Mesenchymal stem cell (in vitro differentiated cells and primary cell): ENCODE results near the gene MCRIP2.

ENCODE experiments used
- DNase-seq: peaks from one replicate; pipeline ENCODE4 v3.0.0-alpha.2; 2013
- H2AFZ ChIP-seq: one replicate; pipeline ENCODE4 v1.6.1; 2013; ENCODE audit warnings: low read depth, mild to moderate bottlenecking, control low read depth, inconsistent platforms, low read length, moderate library complexity
- H2AK5ac ChIP-seq: 2 replicates; pipeline ENCODE4 v1.6.1; 2013; ENCODE audit warnings: low read length, moderate library complexity, mild to moderate bottlenecking, inconsistent platforms; ENCODE audit not compliant: severe bottlenecking
- H2BK120ac ChIP-seq: one replicate; pipeline ENCODE4 v1.6.1; 2013; ENCODE audit warnings: low read depth, mild to moderate bottlenecking, inconsistent platforms, low read length, moderate library complexity
- H2BK12ac ChIP-seq, 2 experiments: one replicate each; pipeline ENCODE4 v1.6.1; 2013; ENCODE audit warnings: inconsistent platforms in 2 of 2, low read length in 2 of 2, mild to moderate bottlenecking in 2 of 2, moderate library complexity in 2 of 2, control low read depth in 1 of 2
- H2BK15ac ChIP-seq: one replicate; pipeline ENCODE4 v1.6.1; 2013; ENCODE audit warnings: mild to moderate bottlenecking, low read depth, inconsistent platforms; ENCODE audit not compliant: poor library complexity, severe bottlenecking
- H2BK5ac ChIP-seq: 2 replicates; pipeline ENCODE4 v1.6.1; 2013; ENCODE audit warnings: low read depth, mild to moderate bottlenecking, low read length, control low read depth, inconsistent platforms; ENCODE audit not compliant: poor library complexity, severe bottlenecking
- H3K14ac ChIP-seq, 2 experiments: one replicate each; pipeline ENCODE4 v1.6.1; 2013; ENCODE audit warnings: inconsistent platforms in 2 of 2, low read length in 2 of 2, control low read depth in 1 of 2, mild to moderate bottlenecking in 1 of 2, moderate library complexity in 1 of 2
- H3K18ac ChIP-seq, 2 experiments: one replicate each; pipeline ENCODE4 v1.6.1; 2013; ENCODE audit warnings: inconsistent platforms in 2 of 2, low read length in 2 of 2, control low read depth in 1 of 2, low read depth in 1 of 2, mild to moderate bottlenecking in 1 of 2
- H3K23ac ChIP-seq, 2 experiments: one replicate each; pipeline ENCODE4 v1.6.1; 2013; ENCODE audit warnings: inconsistent platforms in 2 of 2, low read length in 2 of 2, mild to moderate bottlenecking in 2 of 2, moderate library complexity in 2 of 2, control low read depth in 1 of 2
- H3K27ac ChIP-seq: 2 replicates; pipeline ENCODE4 v1.5.1; 2013; ENCODE audit warnings: mild to moderate bottlenecking, moderate library complexity, low read length, control low read depth, inconsistent platforms; ENCODE audit not compliant: poor library complexity, severe bottlenecking
- H3K27me3 ChIP-seq, 2 experiments: 2 replicates each; pipeline versions ENCODE4 v1.6.1 to v1.7.0; 2013; ENCODE audit warnings: low read length in 2 of 2, mild to moderate bottlenecking in 2 of 2, moderate library complexity in 2 of 2, control low read depth in 1 of 2, inconsistent platforms in 1 of 2; ENCODE audit not compliant: control insufficient read depth in 1 of 2, insufficient read depth in 1 of 2
- H3K36me3 ChIP-seq, 2 experiments: 2 replicates each; pipeline versions ENCODE4 v1.6.1 to v1.7.0; 2013; ENCODE audit warnings: low read length in 2 of 2, control low read depth in 1 of 2, inconsistent platforms in 1 of 2, low read depth in 1 of 2, mild to moderate bottlenecking in 1 of 2; ENCODE audit not compliant: insufficient read depth in 2 of 2, control insufficient read depth in 1 of 2
- H3K4ac ChIP-seq, 2 experiments: one replicate each; pipeline ENCODE4 v1.6.1; 2013; ENCODE audit warnings: inconsistent platforms in 2 of 2, low read length in 2 of 2, mild to moderate bottlenecking in 2 of 2, moderate library complexity in 2 of 2, control low read depth in 1 of 2, low read depth in 1 of 2
- H3K4me1 ChIP-seq: 2 replicates; pipeline ENCODE4 v1.6.1; 2013; ENCODE audit warnings: low read depth, low read length, control low read depth; ENCODE audit not compliant: control insufficient read depth, insufficient read depth
- H3K4me2 ChIP-seq: 2 replicates; pipeline ENCODE4 v1.6.1; 2013; ENCODE audit warnings: low read length, mild to moderate bottlenecking, inconsistent platforms; ENCODE audit not compliant: poor library complexity, severe bottlenecking
- H3K4me3 ChIP-seq, 2 experiments: 2 replicates each; pipeline versions ENCODE4 v1.5.1 to v1.7.0; 2013; ENCODE audit warnings: low read length in 2 of 2, mild to moderate bottlenecking in 2 of 2, control low read depth in 1 of 2, low read depth in 1 of 2; ENCODE audit not compliant: insufficient read depth in 1 of 2
- H3K79me1 ChIP-seq: replicated peaks from 2 replicates; pipeline ENCODE4 v1.6.1; 2013; ENCODE audit warnings: mild to moderate bottlenecking, control low read depth, low read length, inconsistent platforms; ENCODE audit not compliant: poor library complexity, severe bottlenecking
- H3K9ac ChIP-seq: 2 replicates; pipeline ENCODE4 v1.7.0; 2013; ENCODE audit warnings: mild to moderate bottlenecking, low read length, moderate library complexity
- H3K9me3 ChIP-seq: 2 replicates; pipeline ENCODE4 v1.7.0; 2013; ENCODE audit warnings: mild to moderate bottlenecking, low read length; ENCODE audit not compliant: control insufficient read depth
- H4K8ac ChIP-seq: one replicate; pipeline ENCODE4 v1.6.1; 2013; ENCODE audit warnings: inconsistent platforms, mild to moderate bottlenecking, low read length, moderate library complexity
- H4K91ac ChIP-seq: one replicate; pipeline ENCODE4 v1.6.1; 2013; ENCODE audit warnings: mild to moderate bottlenecking, low read length, inconsistent platforms
- WGBS: methylation state at CpG from one replicate; pipeline ENCODE4 v1.1.7; 2013; ENCODE audit warnings: mixed read lengths; 5-methylcytosine and 5-hydroxymethylcytosine counted together

MCRIP2 gene

GRCh38 chr16:667780-668518 is 26.3 kb downstream of the MCRIP2 start, which contains the start of gene RHOT2:
Gene RHOT2, plus strand, starts transcription at chr16:668132. Its CDS starts 68 bp downstream, at chr16:668200.
- H4K91ac ChIP-seq: peak within 1 kb of the TSS; percentile 95

GRCh38 chr16:668519-669171 is 27.0 kb downstream of the MCRIP2 start:
- peak overlapping the region; percentile 18 for H2AFZ ChIP-seq
- WGBS: 13% methylated on average over 50 of the region's 50 CpGs
- H3K4me1 ChIP-seq: peaks cover 22% of the 10 kb centered on the region
- peak overlapping the region in 1 of 2 experiments; percentile 89 for H3K23ac ChIP-seq
- peak overlapping the region in 1 of 2 experiments; percentile 31 for H2BK12ac ChIP-seq
- H3K79me1 ChIP-seq: peaks cover 23% of the 10 kb centered on the region
- peak overlapping the region; percentile 27 for H4K8ac ChIP-seq
- peaks cover 43 to 59% of the 10 kb centered on the region in 2 experiments for H3K36me3 ChIP-seq
- H3K4ac ChIP-seq: peak overlapping the region; percentile 80 to 97
- H3K18ac ChIP-seq: peak overlapping the region; percentile 84 to 94
- peak overlapping the region; percentile 91 for H3K9ac ChIP-seq
- H2BK120ac ChIP-seq: peak overlapping the region; percentile 62
- H3K4me2 ChIP-seq: peak overlapping the region; percentile 84
- H4K91ac ChIP-seq: peak overlapping the region; percentile 88
- H3K27me3 ChIP-seq: no peaks in the 10 kb centered on the region
- H3K9me3 ChIP-seq: no peaks in the 10 kb centered on the region
- H2AK5ac ChIP-seq: no peak overlapping the region
- no peak overlapping the region for H2BK5ac ChIP-seq
- H3K14ac ChIP-seq: peak overlapping the region; percentile 78 to 89
- H2BK15ac ChIP-seq: peak overlapping the region; percentile 54
- no peak for DNase-seq
- peak overlapping the region; percentile 86 to 98 for H3K4me3 ChIP-seq
- no peak overlapping the region for H3K27ac ChIP-seq

More at GRCh38 chr16:667780-668518, 26.3 kb downstream of the MCRIP2 start, which contains the start of gene RHOT2:
- peak within 1 kb of the TSS in 1 of 2 experiments; percentile 89 for H3K23ac ChIP-seq
- peak within 1 kb of the TSS; percentile 18 for H2AFZ ChIP-seq
- DNase-seq: peak; percentile 88
- peaks cover 37 to 55% of the 10 kb centered on the region in 2 experiments for H3K36me3 ChIP-seq
- H3K4me3 ChIP-seq: peak within 1 kb of the TSS; percentile 86 to 98
- H3K27ac ChIP-seq: no peak within 1 kb of the TSS
- H3K9ac ChIP-seq: peak within 1 kb of the TSS; percentile 91
- H3K4me2 ChIP-seq: peak within 1 kb of the TSS; percentile 84
- peak within 1 kb of the TSS; percentile 90 to 97 for H3K4ac ChIP-seq
- H3K79me1 ChIP-seq: peaks cover 21% of the 10 kb centered on the region
- H3K14ac ChIP-seq: peak within 1 kb of the TSS; percentile 78 to 89
- no peak within 1 kb of the TSS for H2BK5ac ChIP-seq
- H3K4me1 ChIP-seq: peaks cover 17% of the 10 kb centered on the region
- H2BK120ac ChIP-seq: peak within 1 kb of the TSS; percentile 62
- H2BK15ac ChIP-seq: peak within 1 kb of the TSS; percentile 54
- no peaks in the 10 kb centered on the region for H3K27me3 ChIP-seq
- H4K8ac ChIP-seq: peak within 1 kb of the TSS; percentile 100
- H2BK12ac ChIP-seq: peak within 1 kb of the TSS in 1 of 2 experiments; percentile 42
- whole genome bisulfite sequencing: under 1% methylated on average over 68 of the region's 78 CpGs
- H2AK5ac ChIP-seq: peak within 1 kb of the TSS; percentile 18
- no peaks in the 10 kb centered on the region for H3K9me3 ChIP-seq
- H3K18ac ChIP-seq: peak within 1 kb of the TSS; percentile 84 to 94

GRCh38 chr16:669666-670065 is 28.0 kb downstream of the MCRIP2 start:
- Histone ChIP-seq H3K9me3 (no peaks in the 10 kb centered on the region), H2BK120ac (no peak overlapping the region), H3K27ac (no peak overlapping the region), H4K91ac (no peak overlapping the region), H3K79me1 (peaks cover 23% of the 10 kb centered on the region), H3K36me3 (peaks cover 43 to 68% of the 10 kb centered on the region in 2 experiments), H3K4ac (no peak overlapping the region), H2AK5ac (no peak overlapping the region), H3K18ac (no peak overlapping the region), H3K14ac (no peak overlapping the region), H2BK5ac (no peak overlapping the region), H3K4me2 (no peak overlapping the region), H3K27me3 (no peaks in the 10 kb centered on the region), H4K8ac (no peak overlapping the region), H3K4me3 (peak overlapping the region in 1 of 2 experiments; percentile 12), H2BK15ac (no peak overlapping the region), H3K23ac (peak overlapping the region in 1 of 2 experiments; percentile 38), H3K9ac (no peak overlapping the region), H2AFZ (no peak overlapping the region), H2BK12ac (no peak overlapping the region), H3K4me1 (peaks cover 22% of the 10 kb centered on the region)
- DNase-seq: no peak
- 98% methylated on average over 13 of the region's 13 CpGs for WGBS
